Breast epithelium (tissue), 3 donors: ENCODE data around the gene CFL2.

Experiments
- CTCF ChIP-seq, 3 donors: fragments of 450-650 bp; IDR thresholded peaks; one replicate each; pipeline ENCODE4 v1.5.1; 2016 to 2017; ENCODE audit warnings: antibody characterized with exemption in 3 of 3, mild to moderate bottlenecking in 3 of 3, moderate library complexity in 3 of 3
- POLR2A ChIP-seq: fragments of 450-650 bp; IDR thresholded peaks from one replicate; pipeline ENCODE4 v1.6.1; 2016; ENCODE audit warnings: antibody characterized with exemption, mild to moderate bottlenecking, moderate library complexity

DNA sequence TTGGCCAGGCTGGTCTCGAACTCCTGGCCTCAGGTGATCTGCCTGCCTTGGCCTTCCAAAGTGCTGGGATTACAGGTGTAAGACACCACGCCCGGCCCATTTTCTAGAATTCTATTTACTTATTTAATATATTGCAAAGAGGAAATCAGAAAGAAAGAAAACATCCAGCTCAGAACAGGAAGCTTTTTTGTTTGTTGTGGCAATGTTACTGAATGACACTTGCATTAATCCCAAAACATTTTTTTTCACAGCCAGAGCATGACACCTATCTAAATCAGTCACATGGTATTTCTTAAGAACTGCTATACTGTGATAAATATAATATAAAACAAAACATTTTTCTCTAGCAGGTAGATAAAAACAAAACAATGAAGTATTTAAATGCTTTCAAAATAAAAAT, 12.6 kb downstream of the CFL2 start:
- no peak for TF ChIP-seq CTCF (IDR thresholded peaks at IDR 0.05)
- no peak for TF ChIP-seq POLR2A
